Measurements from ENCODE around the gene NHSL2. TPM values are rescaled to one million over a fixed set of nuclear protein-coding genes. Genes with fewer than 3 reads are reported as not detected.
A peak's percentile ranks its signal among the peaks of the same experiment; 100 is the strongest.

The NHSL2 gene
- total RNA-seq, 1 experiment from 2014 or later = 0.36 TPM

DNA sequence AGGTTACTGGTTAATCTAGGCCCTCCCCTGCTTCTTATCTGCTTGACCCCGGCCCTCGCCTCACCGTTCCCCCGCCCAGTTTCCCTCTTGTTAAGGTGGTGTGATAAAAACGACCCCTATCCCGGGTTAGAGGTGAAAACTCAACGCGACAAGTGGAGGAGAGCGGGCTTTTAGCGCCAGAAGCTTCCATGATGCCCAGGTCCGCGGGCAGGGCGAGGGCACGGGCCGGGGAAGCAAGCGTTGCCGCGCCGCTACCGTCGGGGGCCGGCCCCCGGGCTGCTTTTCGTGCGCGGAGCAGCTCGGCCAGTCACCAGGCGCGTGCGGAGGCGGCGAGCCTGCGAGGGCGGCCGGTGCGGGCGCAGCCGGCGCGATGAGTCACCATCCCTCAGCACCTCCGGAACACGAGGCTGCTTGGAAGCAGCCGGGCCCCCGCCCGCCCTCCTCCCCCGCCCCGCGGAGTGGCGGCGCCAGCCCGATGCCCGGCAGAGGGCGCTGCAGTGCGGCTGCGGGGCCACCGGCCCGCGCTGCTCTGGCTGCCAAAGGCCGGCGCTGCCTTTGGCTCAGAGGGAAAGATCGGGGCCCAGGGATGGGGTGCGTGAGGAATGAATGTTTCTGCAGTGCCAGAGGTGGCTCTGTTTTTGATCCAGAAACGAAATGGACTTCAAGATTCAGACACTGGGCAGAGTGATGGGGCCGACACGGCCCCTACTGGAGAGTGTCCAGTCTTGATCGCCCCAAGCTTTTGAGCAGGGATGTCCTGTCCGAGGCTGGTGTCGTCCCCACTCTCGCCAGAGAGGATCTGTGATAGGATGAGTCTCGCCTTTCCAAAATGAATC lies 107.8 kb downstream of the NHSL2 start:
- peak; percentile 99 for ATAC-seq
- DNase-seq (ENCODE audit: low read depth, low spot score) = no peak
- no peaks in the 10 kb centered on the region; the same call in 1 of the 2 replicates for H3K4me1 ChIP-seq (ENCODE audit: control insufficient read depth, insufficient read depth, low read length)
- BruUV-seq (replicated peaks) = no TSS peak
- in situ Hi-C loops (cut with HindIII; ENCODE audit: low pct_unique_long_range_greater_than_20kb, low sequenced_read_pairs) (loop anchor here (5.0 kb wide), 1 partner anchor 109 kb away; no protein-coding TSS in a partner anchor), intact Hi-C loops (cut with micrococcal nuclease; ENCODE audit: unreplicated experiment) (loop anchor here (1.0 kb wide), 1 partner anchor 108 kb away; no protein-coding TSS in a partner anchor)
- H3K27me3 ChIP-seq (ENCODE audit: control insufficient read depth, insufficient read depth, low read length) = peaks cover 3% of the 10 kb centered on the region
- H3K36me3 ChIP-seq (ENCODE audit: control insufficient read depth, insufficient read depth, low read length) = no peaks in the 10 kb centered on the region
- peak overlapping the region; percentile 75 for H3K27ac ChIP-seq (ENCODE audit: low read length)
- ChIA-PET POLR2A (interaction anchor here (0.7 kb wide), 1 partner anchor 359 kb away, joined by 3 read pairs; no protein-coding TSS in a partner anchor), CTCF (interaction anchor here (0.5 to 1.8 kb wide), 3 partner anchors 103 to 108 kb away, joined by 3 to 5 read pairs (median 4); no protein-coding TSS in a partner anchor)
- no peaks in the 10 kb centered on the region for H3K9me3 ChIP-seq (ENCODE audit: control insufficient read depth, insufficient read depth, low read depth, low read length)
- peak overlapping the region; percentile 32 to 41 for H3K4me3 ChIP-seq (ENCODE audit: low read depth in 2 of 2, low read length in 2 of 2)
- TF ChIP-seq TCF7L2 (IDR thresholded peaks at IDR 0.05; ENCODE audit: low read depth, low read length) (no peak), POLR2AphosphoS5 (IDR thresholded peaks at IDR 0.05; ENCODE audit: low read depth, low read length) (no peak)
- TF ChIP-seq, protein P1, sequence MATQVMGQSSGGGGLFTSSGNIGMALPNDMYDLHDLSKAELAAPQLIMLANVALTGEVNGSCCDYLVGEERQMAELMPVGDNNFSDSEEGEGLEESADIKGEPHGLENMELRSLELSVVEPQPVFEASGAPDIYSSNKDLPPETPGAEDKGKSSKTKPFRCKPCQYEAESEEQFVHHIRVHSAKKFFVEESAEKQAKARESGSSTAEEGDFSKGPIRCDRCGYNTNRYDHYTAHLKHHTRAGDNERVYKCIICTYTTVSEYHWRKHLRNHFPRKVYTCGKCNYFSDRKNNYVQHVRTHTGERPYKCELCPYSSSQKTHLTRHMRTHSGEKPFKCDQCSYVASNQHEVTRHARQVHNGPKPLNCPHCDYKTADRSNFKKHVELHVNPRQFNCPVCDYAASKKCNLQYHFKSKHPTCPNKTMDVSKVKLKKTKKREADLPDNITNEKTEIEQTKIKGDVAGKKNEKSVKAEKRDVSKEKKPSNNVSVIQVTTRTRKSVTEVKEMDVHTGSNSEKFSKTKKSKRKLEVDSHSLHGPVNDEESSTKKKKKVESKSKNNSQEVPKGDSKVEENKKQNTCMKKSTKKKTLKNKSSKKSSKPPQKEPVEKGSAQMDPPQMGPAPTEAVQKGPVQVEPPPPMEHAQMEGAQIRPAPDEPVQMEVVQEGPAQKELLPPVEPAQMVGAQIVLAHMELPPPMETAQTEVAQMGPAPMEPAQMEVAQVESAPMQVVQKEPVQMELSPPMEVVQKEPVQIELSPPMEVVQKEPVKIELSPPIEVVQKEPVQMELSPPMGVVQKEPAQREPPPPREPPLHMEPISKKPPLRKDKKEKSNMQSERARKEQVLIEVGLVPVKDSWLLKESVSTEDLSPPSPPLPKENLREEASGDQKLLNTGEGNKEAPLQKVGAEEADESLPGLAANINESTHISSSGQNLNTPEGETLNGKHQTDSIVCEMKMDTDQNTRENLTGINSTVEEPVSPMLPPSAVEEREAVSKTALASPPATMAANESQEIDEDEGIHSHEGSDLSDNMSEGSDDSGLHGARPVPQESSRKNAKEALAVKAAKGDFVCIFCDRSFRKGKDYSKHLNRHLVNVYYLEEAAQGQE (IDR thresholded peaks at IDR 0.05; ENCODE audit: insufficient read depth in 1 of 2, low read depth in 2 of 2, low read length in 1 of 2) = no peak
- TF ChIP-seq, protein P2, sequence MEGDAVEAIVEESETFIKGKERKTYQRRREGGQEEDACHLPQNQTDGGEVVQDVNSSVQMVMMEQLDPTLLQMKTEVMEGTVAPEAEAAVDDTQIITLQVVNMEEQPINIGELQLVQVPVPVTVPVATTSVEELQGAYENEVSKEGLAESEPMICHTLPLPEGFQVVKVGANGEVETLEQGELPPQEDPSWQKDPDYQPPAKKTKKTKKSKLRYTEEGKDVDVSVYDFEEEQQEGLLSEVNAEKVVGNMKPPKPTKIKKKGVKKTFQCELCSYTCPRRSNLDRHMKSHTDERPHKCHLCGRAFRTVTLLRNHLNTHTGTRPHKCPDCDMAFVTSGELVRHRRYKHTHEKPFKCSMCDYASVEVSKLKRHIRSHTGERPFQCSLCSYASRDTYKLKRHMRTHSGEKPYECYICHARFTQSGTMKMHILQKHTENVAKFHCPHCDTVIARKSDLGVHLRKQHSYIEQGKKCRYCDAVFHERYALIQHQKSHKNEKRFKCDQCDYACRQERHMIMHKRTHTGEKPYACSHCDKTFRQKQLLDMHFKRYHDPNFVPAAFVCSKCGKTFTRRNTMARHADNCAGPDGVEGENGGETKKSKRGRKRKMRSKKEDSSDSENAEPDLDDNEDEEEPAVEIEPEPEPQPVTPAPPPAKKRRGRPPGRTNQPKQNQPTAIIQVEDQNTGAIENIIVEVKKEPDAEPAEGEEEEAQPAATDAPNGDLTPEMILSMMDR (IDR thresholded peaks at IDR 0.05) = peak; percentile 94

DNA sequence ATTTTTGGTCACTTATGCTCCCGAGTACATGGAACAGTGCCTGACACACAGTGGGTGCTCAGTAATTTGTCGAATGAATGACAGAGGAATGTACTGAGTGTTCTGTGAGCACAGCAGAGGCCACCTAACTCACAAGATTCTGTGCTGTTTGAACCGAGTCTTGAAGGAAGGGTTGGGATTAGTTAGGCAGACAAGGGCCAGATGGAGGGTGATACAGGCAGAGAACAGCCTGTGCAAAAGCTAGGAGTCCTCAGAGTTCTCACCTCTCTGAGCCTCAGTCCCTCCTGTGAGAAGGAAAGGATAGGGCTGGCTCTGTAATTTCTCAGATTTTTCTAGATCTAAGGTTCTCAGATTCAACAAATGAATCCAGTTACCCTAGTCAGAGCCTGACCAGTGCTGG lies 108.8 kb downstream of the NHSL2 start:
- no TSS peak for BruUV-seq (replicated peaks)
- Histone ChIP-seq H3K9me3 (ENCODE audit: control insufficient read depth, insufficient read depth, low read depth, low read length) (no peaks in the 10 kb centered on the region), H3K4me1 (ENCODE audit: control insufficient read depth, insufficient read depth, low read length) (no peaks in the 10 kb centered on the region; the same call in 1 of the 2 replicates), H3K27ac (ENCODE audit: low read length) (no peak overlapping the region), H3K4me3 (ENCODE audit: low read depth in 2 of 2, low read length in 2 of 2) (no peak overlapping the region), H3K36me3 (ENCODE audit: control insufficient read depth, insufficient read depth, low read length) (no peaks in the 10 kb centered on the region), H3K27me3 (ENCODE audit: control insufficient read depth, insufficient read depth, low read length) (peaks cover 3% of the 10 kb centered on the region)
- no peak for DNase-seq (ENCODE audit: low read depth, low spot score)
- TF ChIP-seq POLR2AphosphoS5 (IDR thresholded peaks at IDR 0.05; ENCODE audit: low read depth, low read length) = no peak
- TF ChIP-seq TCF7L2 (IDR thresholded peaks at IDR 0.05; ENCODE audit: low read depth, low read length) = no peak
- TF ChIP-seq, protein P2 (IDR thresholded peaks at IDR 0.05) = no peak
- TF ChIP-seq, protein P1 (IDR thresholded peaks at IDR 0.05; ENCODE audit: insufficient read depth in 1 of 2, low read depth in 2 of 2, low read length in 1 of 2) = no peak
- TF ChIP-seq SIN3A (IDR thresholded peaks at IDR 0.05; ENCODE audit: borderline replicate concordance, insufficient read depth, low read depth, low read length) = no peak
- in situ Hi-C loops (cut with HindIII; ENCODE audit: low pct_unique_long_range_greater_than_20kb, low sequenced_read_pairs) = loop anchor here (5.0 kb wide), 1 partner anchor 108 kb away; no protein-coding TSS in a partner anchor
- ChIA-PET CTCF (interaction anchor here (1.8 kb wide), 1 partner anchor 105 kb away, joined by 5 read pairs; no protein-coding TSS in a partner anchor), POLR2A (no interaction called here)
- intact Hi-C loops (cut with micrococcal nuclease; ENCODE audit: unreplicated experiment) = no loop called here
- no peak for ATAC-seq

All from Panc1 (cell line).